ENCODE data around the gene NLRP12.
"Not testable (repeated sequence)": the region's sequence is repeated elsewhere in the genome, so short reads cannot be mapped to it uniquely, and the experiment has no call there.

NLRP12 gene

GRCh38 chr19:53824134-53824611 lies at the start of gene NLRP12:
Gene NLRP12 (minus strand): TSS chr19:53824314. CDS start chr19:53824174, 140 bp downstream.
- DNase-seq = no peak

GRCh38 chr19:53872762-53873161 lies 48.6 kb upstream of the NLRP12 start:
- no peak for DNase-seq

- DNase-seq = no peak
Observed at GRCh38 chr19:53871454-53871853, 47.3 kb upstream of the NLRP12 start.

GRCh38 chr19:53870485-53870844 lies 46.4 kb upstream of the NLRP12 start:
- DNase-seq = no peak

GRCh38 chr19:53869805-53870484 lies 45.8 kb upstream of the NLRP12 start:
- not testable (repeated sequence) for DNase-seq

GRCh38 chr19:53868892-53869804 lies 45.0 kb upstream of the NLRP12 start:
- DNase-seq = peak in 1 of 2 experiments; percentile 65

GRCh38 chr19:53868091-53868891 lies 44.2 kb upstream of the NLRP12 start:
- DNase-seq = no peak

- DNase-seq = peak in 1 of 2 experiments; percentile 84
Observed at GRCh38 chr19:53867225-53868090, 43.3 kb upstream of the NLRP12 start, which contains the start of gene MYADM. Gene MYADM (plus strand): TSS chr19:53867883. CDS start chr19:53873530, 5,647 bp downstream.

- DNase-seq = no peak
Observed at GRCh38 chr19:53866865-53867224, 42.7 kb upstream of the NLRP12 start.

GRCh38 chr19:53865918-53866864 lies 42.1 kb upstream of the NLRP12 start:
- DNase-seq = peak in 1 of 2 experiments; percentile 23

- DNase-seq = no peak
Observed at GRCh38 chr19:53865523-53865917, 41.4 kb upstream of the NLRP12 start.

GRCh38 chr19:53864308-53864836 lies 40.3 kb upstream of the NLRP12 start:
- no peak for DNase-seq

- DNase-seq = no peak
Observed at GRCh38 chr19:53853707-53854106, 29.6 kb upstream of the NLRP12 start.

- no peak for DNase-seq
Observed at GRCh38 chr19:53849237-53849676, 25.1 kb upstream of the NLRP12 start.

- DNase-seq = no peak
Observed at GRCh38 chr19:53847555-53847954, 23.4 kb upstream of the NLRP12 start.

- DNase-seq = no peak
Observed at GRCh38 chr19:53844849-53845246, 20.7 kb upstream of the NLRP12 start.

GRCh38 chr19:53840914-53841313 lies 16.8 kb upstream of the NLRP12 start:
- DNase-seq = not testable (repeated sequence)

- DNase-seq = not testable (repeated sequence)
Observed at GRCh38 chr19:53840241-53840640, 16.1 kb upstream of the NLRP12 start.

GRCh38 chr19:53838446-53838845 lies 14.3 kb upstream of the NLRP12 start:
- DNase-seq = not testable (repeated sequence)

GRCh38 chr19:53832861-53833260 lies 8.7 kb upstream of the NLRP12 start:
- DNase-seq = not testable (repeated sequence)

Data from NCI-H446 (cell line).